Dermis microvascular lymphatic vessel endothelial cell (primary cell): Measurements from ENCODE around the gene PNPO. TPM values are rescaled to one million over a fixed set of nuclear protein-coding genes. Genes with fewer than 3 reads are reported as not detected.
A peak's percentile ranks its signal among the peaks of the same experiment; 100 is the strongest.
"Not testable (repeated sequence)": the region's sequence is repeated elsewhere in the genome, so short reads cannot be mapped to it uniquely, and the experiment has no call there.

Experiments used
- DNase-seq, 2 donors: peaks; one replicate each; pipeline versions ENCODE4 v3.0.0 to v3.0.0-alpha.2; 2010; ENCODE audit warnings: low read depth in 2 of 2
- total RNA-seq: library from RNA; depleted of rRNA; stranded (reverse); fragments of >200 nt; gene quantifications from 2 replicates; pipeline ENCODE4 v1.2.1, GENCODE V29; 2014

Gene PNPO
- total RNA-seq, 1 donor from 2014 or later: 18.9 TPM

GRCh38 chr17:47973541-47973940 is 32.2 kb downstream of the PNPO start:
- no peak for DNase-seq

DNA sequence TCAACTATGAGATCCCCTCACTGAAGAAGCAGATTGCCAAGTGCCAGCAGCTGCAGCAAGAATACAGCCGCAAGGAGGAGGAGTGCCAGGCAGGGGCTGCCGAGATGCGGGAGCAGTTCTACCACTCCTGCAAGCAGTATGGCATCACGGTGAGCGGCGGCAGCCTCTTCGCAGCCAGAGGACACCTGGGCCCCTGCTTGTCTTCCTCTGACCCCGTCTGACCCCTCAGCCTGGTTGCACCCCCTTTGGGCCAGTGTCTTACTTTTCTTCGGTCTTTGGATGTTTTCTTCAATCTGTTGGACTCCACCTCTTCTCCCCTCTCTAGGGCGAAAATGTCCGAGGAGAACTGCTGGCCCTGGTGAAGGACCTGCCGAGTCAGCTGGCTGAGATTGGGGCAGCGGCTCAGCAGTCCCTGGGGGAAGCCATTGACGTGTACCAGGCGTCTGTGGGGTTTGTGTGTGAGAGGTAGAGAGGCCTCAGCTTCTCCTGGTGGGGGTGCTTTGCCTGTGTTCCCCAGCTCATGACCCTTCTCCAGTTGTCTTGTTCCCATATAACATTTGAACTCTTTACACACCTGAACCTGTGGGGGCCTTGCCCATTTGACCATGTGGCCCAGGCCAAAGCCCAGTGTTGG is 33.9 kb downstream of the PNPO start:
- no peak for DNase-seq

GRCh38 chr17:47975823-47976205 is 34.4 kb downstream of the PNPO start:
- no peak for DNase-seq

- DNase-seq: peak; percentile 43 to 68
Observed at GRCh38 chr17:47978324-47978723, 37.0 kb downstream of the PNPO start.

- DNase-seq: no peak
Observed at GRCh38 chr17:47980541-47980940, 39.2 kb downstream of the PNPO start.

DNA sequence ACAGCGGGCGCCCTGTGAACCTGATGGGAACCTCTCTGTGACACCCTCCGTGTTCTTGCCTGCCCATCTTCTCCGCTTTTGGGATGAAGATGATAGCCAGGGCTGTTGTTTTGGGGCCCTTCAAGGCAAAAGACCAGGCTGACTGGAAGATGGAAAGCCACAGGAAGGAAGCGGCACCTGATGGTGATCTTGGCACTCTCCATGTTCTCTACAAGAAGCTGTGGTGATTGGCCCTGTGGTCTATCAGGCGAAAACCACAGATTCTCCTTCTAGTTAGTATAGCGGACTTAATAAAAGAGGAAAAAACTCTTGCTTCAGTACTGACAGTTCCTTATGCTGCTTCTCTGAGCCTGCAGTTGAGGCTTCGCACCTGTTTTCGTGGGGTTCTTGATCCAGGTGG is 40.1 kb downstream of the PNPO start:
- no peak for DNase-seq

- DNase-seq: no peak
Observed at GRCh38 chr17:47982091-47982617, 40.8 kb downstream of the PNPO start.

DNA sequence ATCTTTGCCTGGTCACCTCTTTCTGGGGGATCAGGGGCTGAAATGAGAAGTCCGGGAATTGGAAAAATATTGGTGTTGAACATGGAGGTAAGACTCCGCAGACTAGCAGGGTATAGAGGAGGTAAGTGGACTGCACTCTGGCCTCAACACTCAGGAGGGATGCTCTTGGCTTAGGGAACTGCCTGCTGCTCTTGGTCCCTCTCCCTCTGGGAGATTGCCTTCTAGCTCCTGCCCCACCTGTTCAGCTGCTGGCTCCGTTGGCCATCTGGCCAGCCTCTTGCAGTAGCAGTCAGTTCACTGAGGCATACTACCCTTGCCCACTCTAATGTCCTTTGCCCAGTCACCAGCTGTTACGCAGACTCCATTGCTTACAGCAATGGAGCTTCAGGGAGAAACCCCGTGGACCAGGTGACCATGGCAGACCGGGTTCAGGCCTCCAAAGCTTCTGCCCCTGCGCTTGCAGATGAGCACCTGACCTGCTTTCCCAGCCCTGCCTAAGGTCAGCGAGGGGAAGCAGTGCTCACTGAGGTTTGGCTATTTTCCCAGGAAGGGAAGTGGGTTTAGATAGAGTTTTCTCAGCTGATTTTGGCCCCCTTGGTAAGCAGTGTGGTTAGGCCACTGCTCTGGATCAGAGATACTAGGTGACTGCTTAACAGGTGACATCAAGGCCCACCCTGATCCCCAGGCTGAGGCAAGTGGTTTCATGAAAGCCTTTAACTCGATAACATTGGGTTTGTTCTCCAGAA is 41.4 kb downstream of the PNPO start:
- peak in 1 of 2 donors; percentile 14 for DNase-seq

DNA sequence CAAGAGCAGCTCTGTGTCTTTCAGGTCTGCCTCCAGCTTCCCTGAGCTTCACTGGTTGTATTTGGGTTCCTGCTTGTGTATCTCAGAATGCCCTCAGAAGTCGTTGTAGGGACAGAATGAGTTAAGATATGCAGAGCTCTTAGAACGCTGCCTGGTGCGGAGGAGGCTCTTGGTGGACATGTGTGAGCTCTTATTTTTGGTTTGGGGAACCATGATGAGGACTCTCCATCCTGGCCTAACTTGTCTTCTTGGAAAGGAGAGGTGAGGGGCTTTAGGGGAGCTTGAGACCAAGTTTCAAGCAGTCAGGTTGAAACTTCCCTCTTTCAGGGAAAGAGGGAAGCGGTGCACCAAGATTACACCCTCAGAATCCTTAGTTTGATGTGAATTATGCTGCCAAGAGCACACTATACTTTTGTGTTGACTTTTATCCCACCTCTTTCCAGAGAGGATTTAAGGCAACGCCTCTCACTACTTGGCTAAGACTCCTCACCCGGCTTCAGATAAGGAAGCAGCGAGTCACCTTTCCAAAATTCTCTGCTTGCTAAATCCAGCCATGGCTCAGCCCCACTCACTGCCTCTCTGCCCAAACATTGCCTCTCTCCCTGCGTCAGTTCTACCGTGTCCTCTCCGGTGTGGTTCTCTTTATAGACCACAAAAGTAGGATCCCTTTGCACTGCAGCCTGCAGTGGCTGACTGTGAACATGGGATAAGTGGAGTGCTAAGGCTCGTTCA is 42.3 kb downstream of the PNPO start:
- no peak for DNase-seq

DNA sequence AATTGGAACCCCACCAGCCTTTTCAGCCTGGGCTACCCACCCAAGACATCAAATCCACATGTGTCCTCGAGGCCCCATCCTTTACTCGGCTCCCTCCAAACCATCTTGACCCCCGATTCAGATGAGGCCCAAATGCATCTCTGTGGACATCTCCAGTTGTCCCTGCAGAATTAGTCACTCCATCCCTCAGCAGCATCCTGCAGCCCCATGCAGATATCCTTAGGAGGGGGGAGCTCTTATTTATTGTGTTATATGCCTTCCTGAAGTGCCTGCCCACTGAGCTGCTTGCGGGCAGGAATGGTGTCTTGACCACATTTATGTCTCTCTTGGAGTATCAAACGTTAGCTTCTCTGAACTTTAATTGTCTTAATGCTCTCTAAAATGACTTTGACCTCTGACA is 45.1 kb downstream of the PNPO start:
- no peak for DNase-seq

DNA sequence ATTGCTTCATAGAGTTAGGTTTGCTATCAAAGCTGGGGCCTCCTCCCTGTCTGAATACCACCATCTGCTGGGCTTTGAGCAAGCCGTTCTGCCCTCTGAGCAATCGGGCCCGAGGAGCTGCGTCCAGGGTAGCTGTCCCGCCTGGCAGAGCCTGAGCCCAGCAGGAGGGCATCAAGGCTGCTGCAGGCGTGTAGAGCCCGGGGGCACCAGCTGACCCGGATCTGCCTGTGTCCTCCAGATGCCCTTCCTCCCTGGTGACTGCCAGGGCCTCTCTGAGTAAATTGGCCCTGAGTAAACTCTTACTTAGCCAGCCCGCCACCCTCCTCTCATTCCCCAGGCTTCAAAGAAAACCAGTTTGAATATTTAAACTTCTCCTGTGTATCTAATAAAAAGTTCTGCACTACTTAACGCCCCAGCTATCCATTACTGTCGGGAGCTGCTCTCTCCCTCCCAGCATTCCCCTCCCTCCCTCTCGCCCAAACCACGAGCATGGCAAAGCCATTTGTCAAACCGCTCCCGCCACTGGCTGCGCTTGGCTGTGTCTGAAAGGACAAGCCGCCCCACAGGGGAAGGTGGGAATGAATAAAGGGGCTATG is 46.0 kb downstream of the PNPO start:
- peak in 1 of 2 donors; percentile 25 for DNase-seq

GRCh38 chr17:47988445-47988844 is 47.1 kb downstream of the PNPO start:
- DNase-seq: not testable (repeated sequence)

GRCh38 chr17:47989159-47989558 is 47.8 kb downstream of the PNPO start:
- DNase-seq: no peak

GRCh38 chr17:47989700-47990099 is 48.3 kb downstream of the PNPO start:
- no peak for DNase-seq

DNA sequence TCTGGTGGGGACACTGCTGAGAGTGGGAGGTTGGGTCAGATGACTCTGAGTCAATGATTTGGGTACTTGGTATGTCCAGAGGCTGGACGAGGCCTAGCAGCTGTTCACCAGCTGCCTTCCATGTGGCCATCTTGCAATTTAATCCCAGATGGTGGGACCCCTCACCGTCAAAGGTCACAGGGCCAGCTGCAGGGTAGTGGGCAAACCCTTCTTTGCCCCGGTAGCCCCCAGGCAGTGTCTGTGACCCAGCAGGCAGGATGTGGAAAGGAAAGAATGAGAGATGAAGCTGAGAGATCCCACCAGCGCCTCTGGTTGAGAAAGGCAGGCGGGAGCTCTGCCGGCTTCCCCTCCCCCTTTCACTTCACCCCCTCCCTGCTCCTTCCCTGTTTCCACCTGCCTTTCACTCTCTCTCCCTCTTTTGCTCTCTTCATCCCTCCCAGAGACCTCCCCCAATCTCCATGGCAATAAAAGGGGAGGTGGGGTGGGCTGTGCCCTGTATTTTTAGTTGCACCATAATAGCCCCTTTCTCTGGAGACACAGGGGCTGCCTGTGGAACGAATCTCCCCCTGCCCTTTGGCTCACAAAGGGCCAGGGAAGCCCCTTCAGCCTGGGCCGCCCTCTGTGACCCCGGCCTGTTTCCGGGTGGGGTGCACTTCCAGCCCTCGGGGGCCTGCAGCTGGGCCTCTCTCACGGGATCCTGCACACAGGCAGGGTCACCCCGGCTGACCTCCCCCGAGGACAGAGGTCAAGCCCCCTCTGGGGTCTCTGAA is 49.8 kb downstream of the PNPO start:
- no peak for DNase-seq

GRCh38 chr17:47992216-47992615 is 50.8 kb downstream of the PNPO start:
- no peak for DNase-seq

GRCh38 chr17:47993031-47993564 is 51.7 kb downstream of the PNPO start:
- no peak for DNase-seq

- no peak for DNase-seq
Observed at GRCh38 chr17:47993964-47994363, 52.6 kb downstream of the PNPO start.

DNA sequence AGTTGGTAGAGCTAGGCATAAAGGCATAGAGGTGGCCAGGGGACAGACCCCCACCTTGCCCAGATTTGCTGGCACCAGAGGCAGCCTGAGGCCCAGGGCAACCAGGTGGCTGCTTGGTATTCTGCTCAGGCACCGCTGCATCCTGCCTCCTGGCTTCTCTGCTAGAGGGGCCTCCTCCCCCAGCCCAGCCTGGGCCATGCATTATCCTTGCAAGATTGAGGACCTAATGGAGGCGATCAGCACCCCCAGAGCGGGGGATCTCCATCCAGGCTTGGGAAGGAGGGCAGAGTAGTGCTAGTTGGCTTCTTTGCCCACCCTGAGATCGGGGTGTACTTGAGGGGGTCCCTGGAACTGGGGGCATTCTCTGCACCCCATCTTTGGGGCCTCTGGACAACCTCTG is 53.4 kb downstream of the PNPO start:
- no peak for DNase-seq

- DNase-seq: no peak
Observed at GRCh38 chr17:47995241-47995935, 54.0 kb downstream of the PNPO start.
